ENCODE data around the gene TSPYL2.

TSPYL2 gene

GRCh38 chrX:53081925-53082772, at the start of gene TSPYL2:
Gene TSPYL2, plus strand, starts transcription at chrX:53082367. Its CDS starts 132 bp downstream, at chrX:53082499.
- DNase-seq, result peak; percentile 99

- DNase-seq, result no peak
Measured at GRCh38 chrX:53036149-53036548, 46.0 kb upstream of the TSPYL2 start.

GRCh38 chrX:53039236-53039635, 42.9 kb upstream of the TSPYL2 start:
- no peak for DNase-seq

- no peak for DNase-seq
Measured at GRCh38 chrX:53044995-53045394, 37.2 kb upstream of the TSPYL2 start.

- DNase-seq, result peak; percentile 2
Measured at GRCh38 chrX:53047228-53047627, 34.9 kb upstream of the TSPYL2 start.

GRCh38 chrX:53048169-53049126, 33.7 kb upstream of the TSPYL2 start, which contains the start of gene GPR173:
Gene GPR173, plus strand, starts transcription at chrX:53048789. Its CDS starts 27,833 bp downstream, at chrX:53076622.
- DNase-seq, result peak; percentile 81

- peak; percentile 10 for DNase-seq
Measured at GRCh38 chrX:53049127-53049517, 33.0 kb upstream of the TSPYL2 start.

- no peak for DNase-seq
Measured at GRCh38 chrX:53050841-53051240, 31.3 kb upstream of the TSPYL2 start.

- DNase-seq, result no peak
Measured at GRCh38 chrX:53055244-53055849, 26.8 kb upstream of the TSPYL2 start.

- no peak for DNase-seq
Measured at GRCh38 chrX:53056292-53056691, 25.9 kb upstream of the TSPYL2 start.

GRCh38 chrX:53065104-53065503, 17.1 kb upstream of the TSPYL2 start:
- no peak for DNase-seq

GRCh38 chrX:53071064-53071463, 11.1 kb upstream of the TSPYL2 start:
- DNase-seq, result no peak

GRCh38 chrX:53071604-53072417, 10.4 kb upstream of the TSPYL2 start:
- peak; percentile 91 for DNase-seq

- peak; percentile 58 for DNase-seq
Measured at GRCh38 chrX:53072418-53073114, 9.6 kb upstream of the TSPYL2 start.

GRCh38 chrX:53073115-53073586, 9.0 kb upstream of the TSPYL2 start:
- peak; percentile 84 for DNase-seq

- no peak for DNase-seq
Measured at GRCh38 chrX:53075011-53075410, 7.2 kb upstream of the TSPYL2 start.

GRCh38 chrX:53076671-53077070, 5.5 kb upstream of the TSPYL2 start:
- no peak for DNase-seq

- DNase-seq, result no peak
Measured at GRCh38 chrX:53077207-53078197, 4.7 kb upstream of the TSPYL2 start.

GRCh38 chrX:53078943-53079342, 3.2 kb upstream of the TSPYL2 start:
- DNase-seq, result no peak
